Measurements from ENCODE around the gene CST7.

DNA sequence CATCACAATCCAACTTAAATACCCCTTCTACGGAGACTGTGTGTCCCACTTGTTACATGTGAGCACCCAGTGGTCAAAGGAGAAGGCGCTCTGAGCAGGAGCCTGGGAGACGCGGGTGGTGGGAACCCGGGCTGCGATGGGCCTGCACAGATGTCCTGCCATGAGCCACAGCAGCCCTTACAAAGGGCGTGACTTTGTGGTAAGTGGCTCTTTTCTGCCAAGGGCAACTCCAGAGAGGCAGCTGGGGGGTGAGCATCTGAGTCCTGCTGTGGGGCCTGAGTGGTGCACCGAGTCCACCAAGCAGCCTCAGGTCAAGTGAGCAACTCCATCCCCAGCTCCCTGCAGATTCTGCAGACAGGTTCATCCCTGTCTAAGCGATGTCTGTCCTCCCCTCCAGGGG is 33.6 kb upstream of the CST7 start:
- TF ChIP-seq CTCF (conservative IDR thresholded peaks at IDR 0.05; ENCODE audit: low read depth, low read length): no peak
- TF ChIP-seq EZH2phosphoT487 (IDR thresholded peaks at IDR 0.05; ENCODE audit: borderline replicate concordance, low read length): no peak
